CD4-positive, CD25-positive, alpha-beta regulatory T cell (primary cell): ENCODE results near the gene CAMTA1. TPM values are rescaled to one million over a fixed set of nuclear protein-coding genes. Genes with fewer than 3 reads are reported as not detected.

Experiments used
- ATAC-seq, 2 donors: fragments of 150-1000 bp; cut with Tn5 transposase; one replicate each; pipeline ENCODE4 v1.10.0; 2021; ENCODE audit warnings: low read depth in 2 of 2, moderate number of reproducible peaks in 2 of 2, moderate library complexity in 1 of 2
- DNase-seq, 3 donors: peaks; one replicate each; pipeline versions ENCODE4 v3.0.0 to v3.0.0-alpha.2; 2012 to 2022; ENCODE audit warnings: mixed read lengths in 1 of 3
- H3K27ac ChIP-seq: one replicate; pipeline ENCODE4 v1.7.0; 2013; ENCODE audit warnings: mild to moderate bottlenecking, low read length; ENCODE audit not compliant: insufficient read depth, poor library complexity, severe bottlenecking
- H3K27me3 ChIP-seq: one replicate; pipeline ENCODE4 v1.7.0; 2013; ENCODE audit warnings: low read length; ENCODE audit not compliant: control insufficient read depth, insufficient read depth
- H3K36me3 ChIP-seq: one replicate; pipeline ENCODE4 v1.7.0; 2013; ENCODE audit warnings: mild to moderate bottlenecking, low read length, moderate library complexity; ENCODE audit not compliant: control insufficient read depth, insufficient read depth
- H3K4me1 ChIP-seq: 2 replicates; pipeline ENCODE4 v1.7.0; 2013; ENCODE audit warnings: mild to moderate bottlenecking, low read length; ENCODE audit not compliant: insufficient read depth, control insufficient read depth, poor library complexity, severe bottlenecking
- H3K4me3 ChIP-seq: one replicate; pipeline ENCODE4 v1.7.0; 2013; ENCODE audit warnings: low read depth, mild to moderate bottlenecking, low read length, moderate library complexity
- H3K9me3 ChIP-seq, 2 experiments: 1 replicate in 1 of 2; 2 replicates in 1 of 2; pipeline ENCODE4 v1.7.0; 2013; ENCODE audit warnings: low read length in 2 of 2, mild to moderate bottlenecking in 1 of 2, moderate library complexity in 1 of 2; ENCODE audit not compliant: control insufficient read depth in 2 of 2
- H3K27ac Mint-ChIP-seq, 3 donors: one replicate each; pipeline ENCODE4 v1.8.0; 2020 to 2022; ENCODE audit warnings: mild to moderate bottlenecking in 3 of 3, mixed read lengths in 3 of 3, moderate library complexity in 2 of 3
- H3K27me3 Mint-ChIP-seq: one replicate; pipeline ENCODE4 v1.8.0; 2022; ENCODE audit warnings: mild to moderate bottlenecking, mixed read lengths
- H3K36me3 Mint-ChIP-seq: one replicate; pipeline ENCODE4 v1.8.0; 2020; ENCODE audit warnings: mixed read lengths
- H3K4me1 Mint-ChIP-seq, 4 donors: one replicate each; pipeline ENCODE4 v1.8.0; 2020 to 2022; ENCODE audit warnings: mixed read lengths in 4 of 4, mild to moderate bottlenecking in 1 of 4
- H3K4me3 Mint-ChIP-seq, 4 donors: one replicate each; pipeline ENCODE4 v1.8.0; 2020 to 2022; ENCODE audit warnings: mild to moderate bottlenecking in 4 of 4, mixed read lengths in 4 of 4, moderate library complexity in 3 of 4
- H3K9me3 Mint-ChIP-seq, 7 donors: one replicate each; pipeline ENCODE4 v1.8.0; 2020 to 2022; ENCODE audit warnings: mixed read lengths in 7 of 7, mild to moderate bottlenecking in 3 of 7, moderate library complexity in 2 of 7
- polyA plus RNA-seq, 4 donors: library from polyadenylated mRNA; unstranded; fragments of 300-500 nt; fragmentation: Illumina TruSeq; gene quantifications; one replicate each; pipeline ENCODE4 v1.2.3, GENCODE V29; 2021
- total RNA-seq: library from RNA; stranded (reverse); gene quantifications from one replicate; pipeline ENCODE4 v1.2.3, GENCODE V29; 2022

Gene CAMTA1
- total and polyA plus RNA-seq, 5 donors from 2014 or later: 48.8 to 112 (median 80.0) TPM

DNA sequence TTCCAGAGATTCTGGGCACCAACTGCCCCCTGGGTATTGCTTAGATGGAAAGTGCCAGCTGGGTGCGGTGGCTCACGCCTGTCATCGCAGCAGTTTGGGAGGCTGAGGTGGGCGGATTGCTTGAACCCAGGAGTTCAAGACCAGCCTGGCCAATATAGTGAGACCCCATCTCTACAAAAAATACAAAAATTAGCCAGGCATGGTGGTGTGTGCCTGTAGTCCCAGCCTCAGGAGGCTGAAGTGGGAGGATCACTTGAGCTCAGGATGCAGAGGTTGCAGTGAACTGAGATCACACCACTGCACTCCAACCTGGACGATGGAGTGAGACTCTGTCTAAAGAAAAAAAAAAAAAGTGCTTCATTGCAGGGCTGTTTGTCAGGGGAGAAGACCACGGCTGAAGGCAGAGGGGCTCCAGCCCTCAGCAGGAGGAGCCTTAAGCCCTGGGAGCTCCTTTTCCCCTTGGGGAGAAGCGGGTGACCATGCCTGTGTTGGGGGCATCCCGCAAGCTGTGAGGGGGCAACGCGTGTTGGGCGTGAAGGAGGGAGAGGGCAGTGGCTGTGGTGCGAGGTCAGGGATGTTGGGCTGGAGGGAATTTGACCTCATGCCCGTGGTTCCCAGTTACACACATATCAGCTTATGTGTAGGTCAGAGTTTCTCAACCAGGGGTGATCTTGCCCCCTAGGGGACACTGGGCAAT is 854.3 kb downstream of the CAMTA1 start:
- Mint-ChIP-seq H3K9me3 (no peaks in the 10 kb centered on the region), H3K4me1 (no peaks in the 10 kb centered on the region), H3K27ac (no peak overlapping the region), H3K27me3 (peaks cover 6% of the 10 kb centered on the region), H3K4me3 (no peak overlapping the region), H3K36me3 (no peaks in the 10 kb centered on the region)
- H3K36me3 ChIP-seq: no peaks in the 10 kb centered on the region
- no peak for ATAC-seq
- DNase-seq: no peak
- no peaks in the 10 kb centered on the region for H3K9me3 ChIP-seq
- H3K27ac ChIP-seq: no peak overlapping the region
- no peaks in the 10 kb centered on the region for H3K27me3 ChIP-seq
- no peak overlapping the region for H3K4me3 ChIP-seq
- H3K4me1 ChIP-seq: no peaks in the 10 kb centered on the region

DNA sequence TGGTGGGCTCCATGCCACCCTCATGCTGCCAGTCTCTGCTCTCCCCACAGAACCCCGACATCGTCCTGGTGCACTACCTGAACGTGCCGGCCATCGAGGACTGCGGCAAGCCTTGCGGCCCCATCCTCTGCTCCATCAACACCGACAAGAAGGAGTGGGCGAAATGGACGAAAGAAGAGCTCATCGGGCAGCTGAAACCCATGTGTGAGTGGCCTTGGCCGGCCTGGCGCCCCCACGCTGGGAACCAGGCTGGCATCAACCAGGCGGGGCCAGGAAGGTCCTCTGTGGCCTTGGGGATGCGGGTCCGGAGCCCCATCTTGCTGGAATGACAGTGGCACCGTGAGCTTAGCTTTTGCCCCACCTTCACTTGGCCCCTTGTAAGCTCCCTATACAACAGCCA is 855.1 kb downstream of the CAMTA1 start:
- Mint-ChIP-seq H3K36me3 (no peaks in the 10 kb centered on the region), H3K4me1 (no peaks in the 10 kb centered on the region), H3K27ac (no peak overlapping the region), H3K9me3 (no peaks in the 10 kb centered on the region), H3K4me3 (no peak overlapping the region), H3K27me3 (no peaks in the 10 kb centered on the region)
- Histone ChIP-seq H3K27ac (no peak overlapping the region), H3K4me3 (no peak overlapping the region), H3K9me3 (no peaks in the 10 kb centered on the region), H3K27me3 (no peaks in the 10 kb centered on the region), H3K36me3 (no peaks in the 10 kb centered on the region), H3K4me1 (no peaks in the 10 kb centered on the region)
- no peak for DNase-seq
- no peak for ATAC-seq

DNA sequence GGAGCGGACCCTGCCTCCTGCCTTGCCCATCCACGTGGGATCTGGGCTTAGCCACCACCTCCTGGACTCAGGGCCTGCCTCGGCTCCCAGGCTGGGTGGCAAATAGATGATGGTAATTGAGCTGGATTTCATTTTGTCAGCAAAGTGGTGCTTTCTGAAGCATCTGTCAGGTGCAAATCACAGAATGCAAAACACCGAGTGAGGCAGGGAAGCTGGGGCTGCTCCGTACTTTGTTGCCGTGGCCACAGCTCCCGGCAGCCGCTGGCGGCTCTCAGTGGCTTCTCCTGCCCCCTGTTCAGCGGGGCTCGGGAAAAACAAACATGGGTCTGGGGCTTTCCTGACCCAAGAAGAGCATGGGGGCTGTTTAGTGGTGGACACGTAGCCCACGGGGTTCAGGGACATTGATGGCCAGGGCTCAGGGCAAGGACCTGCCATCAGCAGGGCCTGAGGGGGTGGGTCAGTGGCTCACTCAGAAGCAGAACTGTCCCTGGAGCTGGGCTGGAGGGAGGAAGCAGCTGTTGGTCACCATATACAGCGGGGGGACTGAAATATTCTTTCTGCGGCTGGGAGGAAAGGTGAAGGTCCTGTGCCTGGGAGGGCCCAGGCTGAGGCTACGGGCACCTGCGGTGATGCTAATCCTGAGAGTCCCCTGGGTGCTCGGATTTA is 855.8 kb downstream of the CAMTA1 start:
- Mint-ChIP-seq H3K4me1 (no peaks in the 10 kb centered on the region), H3K36me3 (no peaks in the 10 kb centered on the region), H3K4me3 (no peak overlapping the region), H3K9me3 (no peaks in the 10 kb centered on the region), H3K27ac (no peak overlapping the region), H3K27me3 (no peaks in the 10 kb centered on the region)
- H3K27ac ChIP-seq: no peak overlapping the region
- H3K9me3 ChIP-seq: no peaks in the 10 kb centered on the region
- no peaks in the 10 kb centered on the region for H3K27me3 ChIP-seq
- DNase-seq (no peak), ATAC-seq (no peak)
- no peaks in the 10 kb centered on the region for H3K36me3 ChIP-seq
- no peaks in the 10 kb centered on the region for H3K4me1 ChIP-seq
- no peak overlapping the region for H3K4me3 ChIP-seq

DNA sequence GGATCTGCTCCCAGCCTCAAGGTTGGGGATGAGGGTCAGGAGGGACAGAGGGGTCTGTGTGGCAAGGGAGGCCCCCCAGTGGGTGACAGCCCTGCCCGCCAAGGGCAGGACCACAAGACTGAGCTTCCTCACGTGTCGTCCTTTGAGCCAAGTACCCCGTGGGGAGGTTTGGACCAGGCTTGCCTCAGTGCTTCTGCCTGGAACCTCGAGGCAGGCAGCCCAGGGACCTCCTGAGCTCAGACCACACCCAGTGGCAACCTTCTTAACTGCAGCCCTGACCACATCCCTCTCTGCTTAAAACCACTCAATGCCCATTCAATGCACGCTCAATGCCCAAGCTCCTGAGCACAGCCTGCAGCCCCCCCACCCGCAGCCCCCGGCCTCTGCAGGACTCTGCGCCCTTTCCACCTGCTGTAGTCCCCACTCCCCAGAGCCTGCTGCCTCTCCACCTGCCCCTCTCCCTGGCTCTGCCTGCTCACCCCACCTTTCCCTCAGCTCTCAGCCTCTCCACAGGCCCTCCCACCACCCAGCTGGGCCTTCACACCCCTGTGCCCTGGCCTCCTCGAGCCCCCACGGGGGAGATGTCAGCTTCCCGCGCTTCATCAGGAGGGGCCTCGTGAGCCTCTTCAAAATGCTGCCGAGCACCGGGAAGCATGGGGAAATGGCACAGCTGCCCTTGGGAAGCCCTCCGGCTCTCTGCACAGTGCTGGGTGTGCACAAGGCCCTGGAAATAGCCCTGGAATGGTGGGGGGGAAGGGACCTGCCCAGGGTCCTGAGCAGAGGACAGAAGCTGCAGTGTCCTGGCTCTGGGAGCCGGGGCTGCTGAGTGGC is 856.5 kb downstream of the CAMTA1 start:
- no peak for ATAC-seq
- no peaks in the 10 kb centered on the region for H3K36me3 Mint-ChIP-seq

DNA sequence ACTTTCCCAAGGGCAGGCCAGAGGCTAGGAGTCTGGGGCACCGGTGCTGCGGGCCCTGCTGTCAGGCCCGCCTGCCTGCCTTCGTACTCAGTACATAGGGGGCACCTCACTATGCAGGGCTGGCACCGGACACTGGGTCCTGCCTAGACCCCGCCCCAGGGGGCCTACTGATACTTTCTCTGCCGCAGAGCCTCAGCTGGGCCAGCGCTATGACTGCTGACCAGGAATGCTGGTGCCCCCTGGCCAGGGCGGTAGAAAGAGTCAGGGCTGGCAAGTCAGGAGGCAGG is 857.1 kb downstream of the CAMTA1 start:
- no peak overlapping the region for H3K4me3 ChIP-seq
- ATAC-seq: no peak
- H3K9me3 ChIP-seq: no peaks in the 10 kb centered on the region
- H3K4me3 Mint-ChIP-seq: no peak overlapping the region
- no peaks in the 10 kb centered on the region for H3K27me3 Mint-ChIP-seq
- H3K36me3 ChIP-seq: no peaks in the 10 kb centered on the region
- no peaks in the 10 kb centered on the region for H3K9me3 Mint-ChIP-seq
- H3K4me1 ChIP-seq: peaks cover 4% of the 10 kb centered on the region
- H3K27ac ChIP-seq: no peak overlapping the region
- peaks cover 0 to 2% (median 0%) of the 10 kb centered on the region in 4 donors for H3K4me1 Mint-ChIP-seq
- DNase-seq: no peak
- H3K27me3 ChIP-seq: no peaks in the 10 kb centered on the region
- no peaks in the 10 kb centered on the region for H3K36me3 Mint-ChIP-seq
- H3K27ac Mint-ChIP-seq: no peak overlapping the region

More for the DNA sequence above, 856.5 kb downstream of the CAMTA1 start:
- Mint-ChIP-seq H3K4me3 (no peak overlapping the region), H3K27ac (no peak overlapping the region), H3K9me3 (no peaks in the 10 kb centered on the region), H3K27me3 (no peaks in the 10 kb centered on the region), H3K4me1 (peaks cover 0 to 2% (median 0%) of the 10 kb centered on the region in 4 donors)
- Histone ChIP-seq H3K36me3 (no peaks in the 10 kb centered on the region), H3K27ac (no peak overlapping the region), H3K27me3 (no peaks in the 10 kb centered on the region), H3K9me3 (no peaks in the 10 kb centered on the region), H3K4me1 (no peaks in the 10 kb centered on the region), H3K4me3 (no peak overlapping the region)
- DNase-seq: no peak

DNA sequence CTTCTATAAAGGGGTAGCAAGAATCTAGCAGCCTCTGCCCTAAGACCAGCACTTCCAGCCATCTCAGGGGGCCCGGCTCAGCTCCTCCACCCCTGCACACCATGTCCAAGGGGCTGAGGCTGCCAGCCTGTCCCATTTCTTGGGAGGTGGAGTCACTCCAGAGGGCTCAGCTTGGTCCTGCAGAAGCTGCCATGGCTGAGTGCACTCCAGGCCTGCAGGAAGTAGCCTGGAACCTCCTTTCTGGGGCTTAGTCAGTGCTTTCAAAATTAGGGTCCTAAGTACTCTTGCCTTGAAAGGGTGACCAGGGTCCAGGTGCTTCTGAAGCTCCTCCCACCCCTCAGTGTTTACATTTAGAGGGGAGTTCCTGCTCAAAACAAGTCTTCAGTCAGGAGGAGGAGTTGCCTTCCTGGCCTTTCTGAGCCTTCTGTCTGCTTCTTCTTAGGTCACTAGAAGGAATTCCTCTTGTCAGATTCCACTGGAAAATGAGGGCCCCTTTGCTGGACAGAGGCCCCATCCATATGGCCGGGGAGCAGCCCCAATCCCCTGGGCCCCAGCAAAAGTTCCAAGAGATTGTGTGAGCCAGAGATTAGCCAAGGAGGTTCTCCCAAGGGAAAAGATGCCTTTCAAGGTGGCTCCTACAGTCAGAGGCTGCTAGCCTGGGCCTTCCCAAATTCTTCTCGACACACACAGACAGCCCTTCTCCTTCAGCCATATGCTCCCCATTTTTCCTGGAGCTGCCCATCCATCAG is 857.7 kb downstream of the CAMTA1 start:
- peaks cover 6% of the 10 kb centered on the region for H3K4me1 ChIP-seq
- H3K36me3 Mint-ChIP-seq: no peaks in the 10 kb centered on the region
- ATAC-seq: no peak
- no peak for DNase-seq
- no peaks in the 10 kb centered on the region for H3K9me3 Mint-ChIP-seq
- peaks cover 0 to 2% (median 0%) of the 10 kb centered on the region in 4 donors for H3K4me1 Mint-ChIP-seq
- no peaks in the 10 kb centered on the region for H3K9me3 ChIP-seq
- H3K27ac ChIP-seq: no peak overlapping the region
- H3K27me3 Mint-ChIP-seq: no peaks in the 10 kb centered on the region
- H3K4me3 ChIP-seq: no peak overlapping the region
- no peak overlapping the region for H3K27ac Mint-ChIP-seq
- H3K4me3 Mint-ChIP-seq: no peak overlapping the region
- H3K36me3 ChIP-seq: no peaks in the 10 kb centered on the region
- no peaks in the 10 kb centered on the region for H3K27me3 ChIP-seq

DNA sequence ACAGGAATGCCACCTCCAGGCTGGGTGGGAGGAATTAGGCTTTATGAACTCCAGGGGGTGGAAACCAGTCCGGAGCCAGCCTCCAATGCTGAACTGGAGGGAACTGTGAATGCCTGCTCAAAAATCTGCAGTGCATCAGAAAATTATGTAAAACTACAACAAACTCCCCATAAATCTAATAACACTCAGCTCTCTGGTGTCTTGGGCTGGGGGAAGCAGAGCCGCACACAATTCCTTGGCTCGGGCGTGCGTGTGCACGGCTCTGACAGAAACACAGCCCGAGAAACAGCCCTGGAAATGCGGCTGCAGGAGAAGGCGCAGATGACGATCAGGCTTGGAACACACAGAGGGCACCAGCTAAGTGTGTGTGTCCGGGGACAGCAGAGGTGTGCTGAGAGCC is 858.3 kb downstream of the CAMTA1 start:
- ATAC-seq (no peak), DNase-seq (no peak)
- Mint-ChIP-seq H3K4me1 (peaks cover 0 to 2% (median 0%) of the 10 kb centered on the region in 4 donors), H3K36me3 (no peaks in the 10 kb centered on the region), H3K4me3 (no peak overlapping the region), H3K9me3 (no peaks in the 10 kb centered on the region), H3K27me3 (no peaks in the 10 kb centered on the region), H3K27ac (no peak overlapping the region)
- H3K27me3 ChIP-seq: no peaks in the 10 kb centered on the region
- H3K4me3 ChIP-seq: no peak overlapping the region
- no peak overlapping the region for H3K27ac ChIP-seq
- no peaks in the 10 kb centered on the region for H3K36me3 ChIP-seq
- H3K4me1 ChIP-seq: peaks cover 6% of the 10 kb centered on the region
- no peaks in the 10 kb centered on the region for H3K9me3 ChIP-seq
